Activated gamma-delta T cell (primary cell): Measurements from ENCODE around the gene ZNF512B.

Source experiments
- DNase-seq: peaks from one replicate; lab custom pipeline; 2025; lab: John Stamatoyannopoulos, UW

Gene ZNF512B

DNA sequence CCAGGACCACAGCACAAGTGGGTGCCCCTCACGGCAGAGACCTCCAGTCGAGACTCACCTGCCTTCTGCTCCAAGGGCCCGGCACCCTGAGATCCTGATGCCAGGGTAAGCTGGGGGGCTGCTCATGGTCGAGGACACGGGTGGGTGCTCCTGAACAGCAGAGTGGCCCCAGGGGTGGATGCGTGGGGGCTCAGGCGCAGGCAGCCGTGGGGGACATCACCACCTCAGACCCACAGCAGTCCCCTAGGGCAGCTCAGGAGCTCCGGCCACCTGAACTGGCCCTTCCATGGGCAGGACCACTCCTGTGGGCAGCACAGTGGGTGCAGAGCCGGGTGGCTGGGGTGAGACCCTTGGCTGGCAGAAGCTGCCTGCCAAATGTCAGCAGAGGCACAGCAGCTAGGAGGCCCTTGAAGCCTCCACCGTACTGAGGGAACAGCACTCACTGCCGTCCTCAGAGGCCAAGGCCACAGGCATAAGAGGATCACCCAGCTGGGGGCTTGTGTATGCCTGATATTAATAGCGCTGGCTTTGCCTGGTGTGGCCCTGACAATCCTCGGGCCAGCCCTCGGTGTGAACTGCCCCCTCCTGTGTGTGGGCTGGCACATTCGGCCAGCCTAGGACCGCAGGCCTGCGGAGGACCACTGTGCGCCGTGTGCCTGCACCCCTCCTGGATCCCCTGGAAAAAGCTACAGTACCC is 18.9 kb downstream of the ZNF512B start:
- DNase-seq = no peak

DNA sequence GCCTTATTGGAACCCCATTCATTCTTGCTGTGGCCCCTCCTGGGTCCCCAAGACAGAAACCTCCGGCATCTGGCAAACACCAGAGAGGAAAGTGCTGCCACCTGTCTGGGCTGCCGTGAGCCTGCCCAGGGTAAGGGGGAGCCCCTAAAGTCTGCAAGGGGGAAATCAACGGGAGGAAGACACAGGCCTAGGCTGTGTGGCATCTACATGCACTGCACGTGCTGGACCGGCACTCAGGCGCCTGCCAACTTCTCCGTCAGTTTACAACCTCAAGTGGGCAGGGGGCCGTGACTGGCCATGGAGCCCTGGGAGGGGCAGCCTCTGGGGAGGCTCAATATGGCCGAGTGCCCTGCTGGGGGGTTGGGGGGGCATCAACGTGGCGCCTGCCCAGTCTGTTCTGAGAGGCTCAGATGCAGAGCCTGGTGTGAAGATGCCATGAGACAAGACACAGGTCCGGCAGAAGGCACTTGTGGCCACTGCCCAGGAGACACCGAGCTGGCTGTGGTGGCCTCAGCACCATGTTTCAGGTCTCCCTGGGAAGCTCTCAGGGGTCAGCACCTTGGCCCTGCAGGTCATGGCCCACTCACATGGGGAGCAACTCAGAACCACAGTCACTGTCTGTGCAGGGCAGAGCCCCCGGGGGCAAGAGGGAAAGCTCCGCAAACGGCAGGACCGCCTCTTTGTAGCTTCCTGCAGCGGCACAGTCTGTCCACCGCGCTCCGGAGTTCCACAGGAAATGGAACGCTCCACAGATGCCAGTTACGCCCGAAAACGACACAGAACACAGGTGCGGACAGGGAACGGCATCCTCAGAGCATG is 21.9 kb downstream of the ZNF512B start:
- no peak for DNase-seq

DNA sequence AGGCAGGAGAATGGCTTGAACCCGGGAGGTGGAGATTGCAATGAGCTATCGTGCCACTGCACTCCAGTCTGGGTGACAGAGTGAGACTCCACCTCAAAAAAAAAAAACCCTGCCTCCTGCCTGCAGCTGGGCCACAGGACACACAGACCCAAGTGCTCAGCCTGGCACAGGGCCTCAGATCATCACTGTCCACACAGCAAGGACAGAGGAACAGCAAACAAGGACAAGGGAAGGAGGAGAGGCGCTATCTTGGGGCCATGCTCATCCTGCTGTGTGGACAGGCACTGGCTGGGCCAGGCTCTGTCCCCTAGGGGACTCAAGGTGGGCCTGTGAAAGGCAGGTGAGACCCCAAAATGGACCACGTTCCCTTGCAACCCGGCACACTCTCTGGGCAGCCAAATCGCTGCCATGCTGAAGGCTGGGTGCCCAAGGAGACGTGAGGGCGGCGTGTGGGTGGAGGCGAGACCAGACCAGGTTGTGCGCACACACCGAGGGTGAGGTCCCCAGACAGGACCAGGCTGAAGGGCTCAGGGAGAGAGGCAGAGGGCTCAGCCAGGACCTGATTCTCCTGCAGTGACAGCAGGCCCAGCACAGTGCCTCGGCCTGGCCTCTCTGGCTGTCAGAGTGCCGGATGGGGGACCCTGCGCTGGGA is 22.6 kb downstream of the ZNF512B start:
- DNase-seq = no peak

DNA sequence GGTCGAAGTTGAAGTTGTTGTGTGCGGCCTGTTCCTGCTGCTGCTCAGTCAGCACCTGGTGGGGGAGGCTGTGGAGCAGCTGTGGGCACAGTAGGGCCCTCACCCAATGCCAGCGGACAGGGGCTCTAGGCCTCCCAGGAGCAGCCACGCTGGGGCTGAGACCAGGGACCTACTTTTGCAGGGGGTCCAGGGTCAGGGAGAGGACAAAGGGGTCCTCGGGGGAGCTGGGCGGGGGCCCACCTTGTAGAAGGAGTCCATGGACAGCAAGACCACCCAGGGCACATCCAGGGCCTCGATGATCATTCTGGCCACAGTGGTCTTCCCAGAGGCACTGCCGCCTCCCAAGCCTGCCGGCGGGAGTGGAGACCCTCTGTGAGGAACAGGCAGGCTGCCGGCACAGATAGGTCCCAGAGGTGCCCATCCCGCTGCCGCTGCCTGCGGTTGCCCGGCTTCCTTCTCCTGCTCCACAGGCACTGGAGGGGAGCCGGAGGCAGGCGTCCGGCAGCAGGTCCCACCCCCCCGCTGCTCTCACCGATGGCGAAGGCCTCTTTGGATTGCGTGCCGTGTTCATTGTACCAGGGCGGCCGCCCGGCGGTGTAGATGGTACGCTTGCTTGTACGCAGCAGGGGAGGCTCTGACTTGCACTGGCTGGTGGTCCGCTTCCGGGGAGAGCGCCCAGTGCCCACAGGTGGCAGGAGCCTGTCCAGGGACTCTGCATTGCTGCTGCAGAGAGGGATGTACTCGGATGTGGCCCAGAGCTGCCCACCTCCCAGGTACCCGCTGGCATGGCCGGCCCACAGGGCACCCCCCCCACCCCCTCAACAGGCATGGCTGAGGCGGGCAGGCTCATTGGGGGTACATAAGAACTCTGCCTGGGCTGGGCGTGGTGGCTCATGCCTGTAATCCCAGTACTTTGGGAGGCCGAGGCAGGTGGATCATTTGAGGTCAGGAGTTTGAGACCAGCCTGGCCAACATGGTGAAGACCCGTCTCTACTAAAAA is 23.5 kb downstream of the ZNF512B start:
- DNase-seq = no peak

DNA sequence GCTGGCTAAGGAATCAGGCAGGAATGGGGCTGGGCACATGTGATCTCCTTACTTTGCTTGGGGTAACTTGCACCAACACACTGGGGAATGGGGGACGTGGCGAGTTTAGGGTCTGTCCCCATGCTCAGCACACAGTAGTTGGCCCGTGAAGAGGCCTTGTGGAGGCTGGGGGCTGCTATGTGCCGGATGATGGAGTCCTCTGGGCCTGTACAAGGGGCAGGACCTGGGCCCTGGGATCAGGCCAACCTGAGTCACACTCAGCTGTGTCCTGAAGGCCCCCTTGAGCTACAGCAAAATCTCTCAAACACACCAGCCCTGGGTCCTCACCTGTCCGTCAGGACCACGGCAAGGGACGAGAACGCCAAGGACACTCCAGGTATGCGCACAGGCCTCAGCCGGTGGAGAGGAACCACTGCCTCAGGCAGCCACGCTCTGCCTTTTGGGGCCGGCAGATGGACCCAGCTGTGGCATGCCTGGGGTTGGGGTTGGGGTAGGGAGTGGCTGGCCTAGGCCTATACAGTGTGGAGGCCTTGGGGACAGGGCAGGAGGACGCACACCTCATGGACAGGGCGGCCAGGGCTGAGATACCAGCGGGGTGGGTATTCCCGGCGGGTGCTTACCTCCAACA is 24.6 kb downstream of the ZNF512B start:
- no peak for DNase-seq

DNA sequence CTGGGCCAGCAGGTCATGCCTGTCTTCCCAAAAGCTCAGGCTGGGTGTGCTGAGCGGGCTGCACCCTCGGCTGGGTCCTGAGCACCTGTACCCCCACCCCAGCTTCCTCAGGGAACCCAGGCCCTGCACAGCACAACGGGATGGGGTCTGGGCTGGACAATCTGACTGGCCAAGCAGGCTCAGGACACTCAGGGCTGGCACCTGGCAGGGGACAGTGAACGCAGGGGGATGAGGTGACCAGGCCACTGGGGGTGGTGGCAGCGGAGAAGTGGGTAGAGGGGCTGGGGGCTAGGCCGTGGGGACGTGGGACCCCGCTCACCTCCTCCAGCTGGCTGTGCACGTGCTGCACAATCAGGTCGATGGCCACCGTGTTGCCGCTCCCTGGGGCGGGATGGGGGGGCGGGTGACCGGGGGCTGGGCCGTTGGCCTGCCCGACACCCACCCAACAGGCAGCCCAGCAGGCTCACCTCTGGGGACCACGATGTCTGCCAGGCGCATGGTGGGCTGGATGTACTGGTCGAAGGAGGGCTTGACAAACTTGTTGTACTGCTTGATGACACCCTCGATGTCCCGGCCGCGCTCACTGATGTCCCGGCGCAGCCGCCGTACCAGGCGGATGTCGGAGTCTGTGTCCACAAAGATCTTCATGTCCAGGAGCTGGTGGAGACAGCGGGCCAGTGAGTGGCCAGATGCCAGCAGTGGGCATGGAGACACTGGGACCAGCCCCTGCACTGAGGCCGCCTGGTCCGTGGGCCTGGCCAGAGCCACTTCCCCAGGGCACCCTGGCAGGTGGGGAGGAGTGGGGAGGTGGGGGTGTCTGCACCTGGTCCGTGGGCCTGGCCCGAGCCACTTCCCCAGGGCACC is 25.4 kb downstream of the ZNF512B start:
- no peak for DNase-seq

DNA sequence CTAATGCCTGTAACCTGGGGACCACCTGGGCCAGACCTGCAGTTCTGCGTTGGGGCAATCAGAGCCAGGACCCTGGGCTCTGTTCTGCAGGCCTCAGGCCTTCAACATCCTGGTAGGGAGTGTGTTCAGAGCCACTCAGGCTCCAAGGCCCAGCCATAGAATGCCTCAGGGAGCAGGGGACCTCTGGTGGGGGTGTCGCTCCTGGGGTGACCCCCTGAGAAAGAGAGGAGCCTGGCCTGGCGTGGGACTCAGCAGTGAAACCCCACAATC is 26.0 kb downstream of the ZNF512B start:
- no peak for DNase-seq

DNA sequence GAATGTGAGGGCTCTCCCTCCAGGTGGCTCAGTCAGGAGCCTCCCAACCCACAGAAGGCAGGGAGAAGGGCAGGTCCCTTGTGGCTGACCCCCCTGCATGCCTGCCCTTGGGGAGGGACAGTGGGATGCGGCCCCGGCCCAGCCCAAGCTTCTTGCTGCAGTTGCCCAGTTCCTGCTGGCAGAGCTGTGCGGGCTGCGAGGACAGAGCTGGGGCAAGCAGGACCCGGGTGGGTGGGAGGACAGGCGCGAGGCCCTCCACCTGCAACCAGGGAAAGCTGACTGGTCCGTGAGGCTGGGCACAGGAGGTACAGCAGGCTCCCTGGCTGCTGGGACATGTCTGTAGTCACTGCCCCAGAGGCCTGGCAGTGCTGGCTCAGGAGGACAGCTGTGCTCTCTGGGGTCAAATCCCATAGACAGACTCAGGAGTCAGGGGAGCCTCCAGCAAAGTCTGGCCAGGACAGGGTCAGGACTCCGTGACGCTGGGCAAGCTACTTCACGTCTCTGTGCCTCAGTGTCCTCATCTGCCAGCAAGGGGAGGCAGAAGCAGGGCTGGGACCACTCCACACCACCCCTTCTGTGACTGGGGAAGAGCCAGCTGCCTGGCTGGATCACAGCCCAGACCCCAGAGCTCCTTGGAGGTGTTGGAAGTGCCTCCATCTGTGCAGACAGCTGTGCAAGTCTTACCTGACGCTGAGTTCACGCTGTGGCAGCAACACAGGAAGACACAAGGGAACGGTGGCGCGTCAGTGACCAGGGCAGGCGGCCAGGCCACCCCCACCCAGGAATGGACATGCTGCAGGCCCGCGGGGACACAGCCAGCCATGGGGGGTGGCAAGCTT is 26.5 kb downstream of the ZNF512B start:
- no peak for DNase-seq

DNA sequence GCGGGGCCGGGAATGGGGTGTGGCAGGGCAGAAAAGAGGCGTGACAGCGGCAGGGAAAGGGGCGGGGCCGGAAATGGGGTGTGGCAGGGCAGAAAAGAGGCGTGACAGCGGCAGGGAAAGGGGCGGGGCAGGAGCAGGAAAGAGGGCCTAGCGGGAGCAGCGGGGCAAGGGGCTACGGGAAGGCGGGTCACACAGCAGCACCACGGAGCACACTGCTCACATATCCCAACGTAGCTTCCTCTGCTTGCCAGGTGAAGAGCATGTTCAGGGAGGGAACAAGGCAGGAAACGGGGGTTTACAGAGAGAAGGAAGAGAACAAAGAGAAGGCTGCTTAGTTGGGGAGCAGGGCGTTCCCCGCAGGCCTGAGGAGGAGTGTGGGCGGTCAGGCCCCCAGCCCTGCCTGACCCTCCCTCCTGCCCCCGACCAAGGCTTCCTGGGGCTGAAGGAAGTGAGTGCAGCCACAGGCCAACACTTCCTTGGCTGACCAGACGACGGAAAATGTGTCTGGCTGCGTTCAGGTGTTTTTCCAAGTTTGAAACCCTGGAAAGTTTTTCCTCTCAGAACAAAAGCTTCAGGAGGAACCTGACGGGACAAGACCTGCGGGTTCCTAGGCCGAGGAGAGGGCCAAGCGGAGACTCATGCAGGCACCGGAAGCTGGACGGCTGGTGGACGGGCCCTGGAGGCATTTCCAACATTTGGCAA is 27.3 kb downstream of the ZNF512B start:
- DNase-seq = no peak

DNA sequence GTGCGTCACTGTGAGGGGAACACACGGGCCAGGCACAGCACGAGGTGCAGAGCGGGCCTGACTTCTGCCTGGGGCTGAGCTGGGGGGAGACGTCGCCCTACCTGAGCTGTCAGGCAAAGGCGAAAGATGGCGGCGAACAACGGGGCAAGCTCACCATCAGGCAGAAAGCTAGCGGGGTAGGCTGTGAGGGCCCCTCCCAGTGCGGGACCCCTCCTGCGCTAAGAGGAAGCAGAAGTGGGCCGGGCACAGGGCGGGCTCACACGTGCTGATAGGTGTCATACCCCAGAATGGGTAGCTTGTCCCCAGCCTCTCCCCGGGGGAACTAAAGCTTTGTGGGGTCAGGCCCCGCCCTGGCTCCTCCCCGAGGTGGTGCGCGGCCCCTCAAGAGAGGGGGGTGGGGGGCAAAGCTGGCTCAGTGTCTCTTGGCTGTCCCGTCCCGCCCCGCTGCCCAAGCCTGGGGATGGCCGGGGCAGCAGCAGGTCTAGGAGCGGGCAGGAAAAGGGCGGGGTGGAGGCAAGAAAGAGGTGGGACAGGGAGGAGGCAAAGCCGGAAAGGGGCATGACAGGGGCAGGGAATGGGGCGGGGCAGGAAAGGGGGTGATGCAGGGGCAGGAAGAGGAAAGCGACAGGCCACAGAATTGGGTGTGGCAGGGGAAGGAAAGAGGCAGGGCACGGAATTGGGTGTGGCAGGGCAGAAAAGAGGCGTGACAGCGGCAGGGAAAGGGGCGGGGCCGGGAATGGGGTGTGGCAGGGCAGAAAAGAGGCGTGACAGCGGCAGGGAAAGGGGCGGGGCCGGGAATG is 28.2 kb downstream of the ZNF512B start:
- peak; percentile 41 for DNase-seq

DNA sequence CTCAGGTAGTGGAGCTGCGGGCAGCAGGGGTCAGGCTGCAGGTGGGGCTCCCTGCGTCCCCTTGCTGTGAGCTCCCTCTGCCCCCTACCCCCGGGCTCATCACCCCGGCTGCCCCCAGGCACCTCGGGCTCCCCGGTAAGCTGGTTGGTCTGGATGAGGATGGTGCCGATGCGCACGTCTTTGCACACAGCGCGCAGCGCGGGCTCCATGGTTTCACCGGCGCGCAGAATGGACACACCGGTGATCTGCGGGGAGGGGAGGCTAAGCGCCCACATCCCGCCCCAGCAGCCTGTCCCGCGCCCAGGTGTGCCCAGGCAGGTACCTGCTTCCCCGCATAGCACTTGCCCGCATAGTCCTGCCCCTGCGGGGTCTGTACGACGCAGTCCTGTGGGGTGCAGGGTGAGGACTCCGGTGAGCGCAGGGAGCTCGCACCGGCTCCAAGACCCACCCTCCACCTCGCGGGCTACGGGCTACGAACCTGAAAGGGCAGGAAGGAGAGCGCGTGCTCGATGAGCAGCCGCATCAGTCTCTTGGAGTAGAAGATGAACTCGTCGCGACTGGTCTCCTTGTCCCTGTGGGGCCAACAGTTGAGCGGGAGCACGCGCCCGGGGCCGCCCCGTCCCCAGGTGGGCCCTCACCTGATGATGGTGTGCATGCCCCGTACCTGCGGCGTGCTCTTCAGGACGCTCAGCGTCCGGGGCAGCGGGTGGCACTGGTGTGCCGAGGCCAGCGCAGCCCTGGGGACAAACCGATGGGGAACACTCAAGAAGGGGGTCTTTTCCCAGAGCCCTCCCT is 29.1 kb downstream of the ZNF512B start:
- no peak for DNase-seq

DNA sequence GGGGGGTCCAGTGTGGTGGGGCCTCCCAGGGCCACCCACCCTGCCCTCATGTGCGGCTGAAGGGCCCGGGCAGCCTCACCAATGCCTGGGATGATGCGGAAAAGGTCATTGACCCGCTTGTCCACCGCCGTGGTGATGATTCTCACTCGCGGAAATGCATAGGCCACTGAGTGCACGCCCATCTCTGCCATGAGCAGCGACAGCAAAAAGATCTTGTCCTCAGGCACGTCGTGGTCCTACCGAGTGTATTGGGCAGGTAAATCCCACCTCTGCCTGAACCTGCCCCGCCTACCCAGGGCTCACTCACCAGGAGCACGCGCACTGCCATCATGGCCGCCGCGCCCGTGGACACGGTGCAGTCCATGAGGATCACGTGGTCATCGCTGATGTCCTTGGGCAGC is 29.7 kb downstream of the ZNF512B start:
- no peak for DNase-seq

DNA sequence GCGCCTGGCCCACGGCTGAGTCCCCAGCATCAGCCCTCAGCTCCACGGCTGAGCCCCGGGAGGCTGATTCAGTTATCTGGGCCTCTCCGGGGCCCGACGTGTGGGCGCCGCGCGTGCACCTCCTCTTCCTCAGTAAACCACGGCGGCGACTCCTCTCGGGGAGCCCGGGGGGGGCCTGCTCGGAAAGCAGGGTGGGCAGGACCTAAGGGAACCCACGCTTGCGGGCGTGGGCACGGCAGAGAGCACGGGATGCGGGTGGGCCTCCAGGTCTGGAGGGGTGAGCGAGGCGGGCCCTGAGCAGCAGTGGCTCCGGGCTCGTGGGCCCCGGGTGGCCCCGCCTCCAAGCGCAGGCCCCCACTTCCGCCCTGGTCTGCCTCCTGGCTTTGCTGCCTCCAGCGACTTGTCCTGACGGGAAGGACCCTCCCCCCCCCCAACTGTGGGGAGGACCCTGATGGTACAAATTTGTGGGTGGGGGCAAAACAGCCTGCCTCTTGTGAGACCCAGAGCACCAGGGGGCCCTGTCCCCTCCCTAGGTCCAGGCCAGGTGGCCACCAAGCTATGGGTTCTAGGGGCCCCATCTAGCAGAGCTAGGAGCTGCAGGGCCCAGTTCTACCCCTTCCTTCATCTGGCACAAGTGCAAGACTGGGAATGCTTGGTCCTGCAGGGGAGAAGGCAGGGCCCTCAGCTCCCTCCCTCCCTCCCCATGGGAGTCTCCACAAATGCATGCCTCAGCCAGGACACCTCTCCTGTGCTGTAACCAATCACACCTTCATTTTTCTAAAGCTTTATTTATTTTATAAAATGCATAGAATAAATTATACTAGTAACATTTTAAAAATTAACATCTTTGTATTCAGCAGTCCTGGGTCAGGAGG is 30.4 kb downstream of the ZNF512B start:
- DNase-seq = no peak

DNA sequence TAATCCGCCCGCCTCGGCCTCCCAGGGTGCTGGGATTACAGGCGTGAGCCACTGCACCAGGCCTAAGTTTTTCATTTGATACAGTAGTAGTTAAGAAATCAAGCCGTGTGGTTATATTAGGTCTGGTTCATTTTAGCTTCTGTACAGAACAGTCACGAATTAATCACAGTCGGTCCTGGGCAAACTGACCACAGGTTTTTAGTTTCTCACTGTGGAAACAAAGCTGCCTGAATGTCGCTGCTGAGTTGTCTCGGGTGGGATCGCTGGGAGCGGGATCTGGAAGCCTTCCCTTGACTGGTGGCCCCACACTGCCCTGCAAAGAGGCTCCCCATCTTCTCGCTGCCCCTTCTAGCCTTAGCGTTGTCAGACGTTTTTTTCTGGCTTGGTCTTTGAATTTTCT is 32.1 kb downstream of the ZNF512B start:
- DNase-seq = no peak

DNA sequence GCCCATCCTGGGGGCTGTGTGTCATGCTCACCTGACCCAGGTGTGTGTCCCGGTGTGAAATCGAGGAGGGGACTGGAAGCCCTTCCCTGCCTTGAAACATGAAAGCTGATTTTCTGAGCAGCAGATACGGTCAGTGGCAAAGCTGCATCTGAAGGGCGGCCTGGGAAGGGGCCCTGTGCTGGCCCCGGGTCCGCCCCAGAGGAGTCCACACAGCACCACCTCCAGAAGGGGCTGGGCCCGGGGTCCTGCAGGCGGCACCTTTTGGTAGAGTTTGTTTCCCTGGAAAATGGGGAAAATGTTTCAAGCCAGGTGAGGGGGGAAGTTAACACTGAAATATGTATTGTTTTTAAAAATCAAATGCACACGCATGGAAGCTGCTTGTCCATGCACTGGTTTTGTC is 34.3 kb downstream of the ZNF512B start:
- no peak for DNase-seq
